ENCODE results near the gene SERBP1.

SERBP1 gene

DNA sequence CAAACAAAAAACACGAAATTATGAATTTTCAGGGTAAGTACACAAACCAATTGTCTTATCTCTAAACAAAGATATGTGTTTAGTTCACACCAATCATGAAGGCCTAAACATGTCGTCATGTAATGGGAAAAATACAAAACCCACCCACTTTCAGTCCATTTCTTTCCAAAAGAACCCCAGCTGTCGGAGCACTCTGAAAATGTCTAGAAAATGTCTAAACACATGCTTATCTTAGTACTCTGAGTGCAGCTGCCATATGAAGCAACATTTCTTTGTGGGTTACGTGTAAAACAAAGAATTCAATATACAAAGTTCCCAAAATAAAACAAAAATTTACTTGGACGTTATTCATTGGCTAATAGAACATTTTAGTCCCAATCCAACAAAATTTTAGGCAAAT lies 22.7 kb downstream of the SERBP1 start:
- no peak for DNase-seq (ENCODE audit: low read depth in 3 of 3)

DNA sequence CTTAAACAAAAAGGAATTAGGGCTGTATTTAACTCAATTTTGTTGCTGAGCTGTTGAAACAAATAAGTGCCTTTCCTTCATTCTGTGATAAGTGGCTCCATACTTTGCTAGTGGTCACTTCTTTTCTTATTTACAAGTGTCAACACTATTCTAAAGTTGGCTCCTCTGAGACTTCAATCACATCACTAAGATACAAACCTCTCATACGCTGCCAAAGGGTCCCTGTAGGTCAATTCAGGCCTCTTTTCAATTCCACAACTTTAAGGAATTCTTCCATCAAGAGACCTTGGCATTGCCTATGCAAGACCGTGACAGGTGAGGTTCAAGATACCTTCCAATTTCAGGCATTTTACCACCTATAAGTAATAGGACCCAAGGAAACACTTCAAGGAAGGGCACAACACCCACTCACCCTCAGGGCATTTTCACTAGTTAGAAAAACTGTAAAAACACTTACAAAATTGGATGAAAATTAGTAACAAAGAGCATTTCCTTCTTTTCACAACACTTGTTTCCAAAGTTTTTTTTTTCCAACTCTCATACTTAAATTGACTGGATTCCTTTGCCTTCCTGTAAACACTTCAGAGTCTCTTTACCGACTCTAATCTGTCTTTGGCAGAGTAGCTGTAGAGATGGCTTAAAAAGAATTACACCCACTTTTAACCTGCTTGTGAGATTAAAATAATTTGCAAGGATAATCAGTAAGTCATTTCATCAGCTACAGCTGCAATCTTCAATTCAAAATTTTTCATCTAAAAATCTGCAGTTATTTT lies 24.5 kb downstream of the SERBP1 start:
- no peak for DNase-seq (ENCODE audit: low read depth in 3 of 3)

DNA sequence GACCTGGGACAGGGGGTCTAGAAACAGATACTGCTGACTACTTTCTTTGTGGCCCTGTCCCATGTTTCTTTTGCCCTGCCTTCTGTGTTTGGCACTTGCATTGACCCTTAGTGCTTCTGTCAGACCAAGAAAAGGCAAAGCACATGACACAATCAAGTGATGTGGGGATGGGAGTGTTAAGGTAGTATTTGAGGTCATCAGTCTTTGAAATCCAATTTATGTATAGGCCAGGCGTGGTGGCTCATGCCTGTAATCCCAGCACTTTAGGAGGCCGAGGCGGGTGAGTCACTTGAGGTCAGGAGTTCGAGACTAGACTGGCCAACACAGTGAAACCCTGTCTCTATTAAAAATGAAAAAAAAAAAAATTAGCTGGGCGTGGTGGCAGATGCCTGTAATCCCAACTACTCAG lies 26.0 kb downstream of the SERBP1 start:
- no peak for DNase-seq (ENCODE audit: low read depth in 3 of 3)

DNA sequence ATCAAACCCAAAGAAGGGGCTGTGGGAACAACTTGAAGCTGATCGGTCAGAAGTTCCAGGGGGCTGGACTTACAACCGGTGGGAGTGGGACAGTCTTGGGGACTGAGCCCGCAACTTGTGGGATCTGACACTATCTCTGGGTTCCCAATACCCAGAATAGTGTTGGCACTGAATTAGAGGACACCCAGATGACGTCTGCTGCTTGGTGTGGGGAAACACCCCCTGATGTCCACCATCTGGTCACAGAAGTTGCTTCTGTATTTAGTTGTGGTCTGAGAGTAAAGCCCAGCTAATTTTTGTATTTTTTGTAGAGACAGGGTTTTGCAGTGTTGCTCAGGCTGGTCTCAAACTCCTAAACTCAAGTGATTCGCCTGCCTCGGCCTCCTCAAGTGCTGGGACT lies 28.8 kb downstream of the SERBP1 start:
- no peak for DNase-seq (ENCODE audit: low read depth in 3 of 3)

DNA sequence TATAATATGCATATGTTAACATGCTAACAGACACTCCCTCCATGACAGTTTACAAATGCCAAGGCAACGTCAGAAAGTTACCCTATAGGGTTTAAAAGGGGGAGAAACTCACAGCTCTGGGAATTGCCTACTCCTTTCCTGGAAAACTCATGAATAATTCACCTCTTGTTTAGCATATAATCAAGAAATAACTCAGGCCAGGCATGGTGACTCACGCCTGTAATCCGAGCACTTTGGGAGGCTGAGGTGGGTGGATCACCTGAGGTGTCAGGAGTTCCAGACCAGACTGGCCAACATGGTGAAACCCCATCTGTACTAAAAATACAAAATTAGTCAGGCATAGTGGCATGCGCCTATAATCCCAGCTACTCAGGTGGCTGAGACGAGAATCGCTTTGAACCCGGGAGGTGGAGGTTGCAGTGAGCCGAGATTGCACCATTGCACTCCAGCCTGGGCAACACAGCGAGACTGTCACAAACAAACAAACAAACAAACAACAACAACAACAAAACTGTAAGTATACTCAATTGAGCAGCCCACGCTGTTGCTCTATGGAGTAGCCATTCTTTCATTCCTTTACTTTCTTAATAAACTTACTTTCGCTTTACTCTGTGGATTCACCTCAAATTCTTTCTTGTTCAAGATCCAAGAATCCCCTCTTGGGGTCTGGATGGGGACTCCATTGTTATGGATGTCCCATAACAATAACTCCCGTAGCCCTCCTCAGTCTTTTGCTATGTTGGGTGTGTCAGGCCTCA lies 30.0 kb downstream of the SERBP1 start:
- DNase-seq (ENCODE audit: low read depth in 3 of 3), result peak; percentile 19 to 66 (median 31)

DNA sequence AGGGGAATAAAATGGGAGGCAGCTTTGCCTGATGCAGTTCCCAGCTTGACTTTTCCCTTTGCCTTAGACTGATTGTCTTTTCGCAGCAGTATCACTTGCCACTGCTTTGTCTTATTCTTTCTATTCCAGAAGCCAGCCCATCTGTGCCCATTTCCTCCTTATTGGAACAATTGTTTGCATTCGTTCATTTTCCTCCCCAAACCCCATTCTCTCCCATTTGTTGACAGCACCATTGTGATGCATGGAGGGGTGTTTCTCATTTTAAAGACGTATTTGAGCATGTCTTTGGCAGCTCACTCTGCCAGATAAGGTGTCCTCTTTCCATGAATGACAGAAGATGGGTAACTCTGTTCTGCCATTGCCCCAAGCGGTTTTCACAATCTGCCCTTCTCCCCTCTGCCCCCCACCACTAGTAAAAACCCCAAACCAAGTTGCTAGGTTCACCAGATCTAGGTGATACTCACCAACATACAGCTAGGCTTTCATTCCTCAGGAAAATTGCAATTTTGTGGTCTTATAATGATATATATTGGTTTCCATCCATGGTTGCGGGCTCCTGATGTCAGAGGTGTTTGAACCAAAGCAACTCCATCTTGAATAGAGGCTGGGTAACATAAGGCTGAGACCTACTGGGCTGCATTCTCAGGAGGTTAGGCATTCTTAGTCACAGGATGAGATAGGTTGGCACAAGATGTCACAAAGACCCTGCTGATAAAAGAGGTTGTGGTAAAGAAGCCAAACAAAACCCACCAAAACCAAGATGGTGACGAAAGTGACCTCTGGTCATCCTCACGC lies 30.8 kb downstream of the SERBP1 start:
- DNase-seq (ENCODE audit: low read depth in 3 of 3), result no peak

DNA sequence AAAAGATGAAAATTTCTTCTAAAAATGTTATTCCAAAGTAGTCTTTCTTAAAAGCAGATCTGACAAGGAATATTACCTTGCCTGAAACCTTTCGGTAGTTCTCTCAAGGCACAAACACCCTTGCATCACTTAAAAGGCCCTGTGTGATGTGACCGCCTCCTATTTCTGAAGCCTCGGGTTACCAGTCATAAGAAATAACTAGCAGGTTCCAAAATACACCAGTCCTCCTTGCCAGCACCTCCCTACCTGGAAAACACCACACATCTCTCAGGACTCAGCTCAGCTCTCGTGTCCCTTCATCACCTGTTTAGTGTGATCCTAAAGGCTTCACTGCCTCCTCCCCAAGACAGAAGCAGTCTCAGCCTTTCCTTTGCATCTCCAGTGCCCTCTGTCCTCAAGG lies 35.7 kb downstream of the SERBP1 start:
- DNase-seq (ENCODE audit: low read depth in 3 of 3), result no peak

DNA sequence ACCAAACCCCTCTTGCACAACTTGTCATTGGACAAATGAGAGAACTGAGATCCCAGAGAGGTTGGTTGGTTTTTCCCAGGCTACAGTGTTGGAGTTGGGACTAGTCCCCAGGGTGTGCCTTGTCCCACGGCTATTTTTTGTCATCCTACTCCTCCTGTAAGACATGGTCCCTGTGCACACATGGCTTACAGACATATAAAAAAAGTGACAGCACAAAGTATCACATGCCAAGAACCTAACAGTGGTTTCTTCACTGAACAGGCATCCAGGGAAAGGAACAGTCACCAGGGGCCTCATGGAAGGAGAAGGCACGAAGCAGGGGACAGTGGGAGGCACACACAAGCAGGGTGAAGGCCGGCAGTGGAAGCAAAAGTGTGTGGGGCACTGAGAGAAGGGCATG lies 36.5 kb downstream of the SERBP1 start:
- no peak for DNase-seq (ENCODE audit: low read depth in 3 of 3)

DNA sequence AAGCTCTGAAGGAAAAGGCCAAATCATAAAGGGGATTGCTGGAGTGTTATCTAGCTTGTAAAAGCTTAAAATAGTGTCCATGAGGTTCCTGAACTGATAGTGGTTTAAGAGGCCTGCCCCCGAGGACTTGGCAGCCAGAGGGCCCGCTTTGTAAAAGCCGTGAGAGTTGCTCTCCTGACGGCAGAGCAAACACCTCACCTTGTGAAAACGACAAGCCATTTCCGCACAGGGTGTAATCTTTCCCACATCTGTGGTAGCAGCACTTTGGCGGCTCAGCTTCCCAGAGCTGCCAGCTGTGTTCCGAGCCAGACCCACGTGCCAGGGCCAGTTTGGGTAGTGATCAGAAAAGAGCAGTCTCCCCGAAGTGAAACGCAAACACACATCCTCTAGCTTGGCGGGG lies 37.0 kb downstream of the SERBP1 start:
- no peak for DNase-seq (ENCODE audit: low read depth in 3 of 3)

DNA sequence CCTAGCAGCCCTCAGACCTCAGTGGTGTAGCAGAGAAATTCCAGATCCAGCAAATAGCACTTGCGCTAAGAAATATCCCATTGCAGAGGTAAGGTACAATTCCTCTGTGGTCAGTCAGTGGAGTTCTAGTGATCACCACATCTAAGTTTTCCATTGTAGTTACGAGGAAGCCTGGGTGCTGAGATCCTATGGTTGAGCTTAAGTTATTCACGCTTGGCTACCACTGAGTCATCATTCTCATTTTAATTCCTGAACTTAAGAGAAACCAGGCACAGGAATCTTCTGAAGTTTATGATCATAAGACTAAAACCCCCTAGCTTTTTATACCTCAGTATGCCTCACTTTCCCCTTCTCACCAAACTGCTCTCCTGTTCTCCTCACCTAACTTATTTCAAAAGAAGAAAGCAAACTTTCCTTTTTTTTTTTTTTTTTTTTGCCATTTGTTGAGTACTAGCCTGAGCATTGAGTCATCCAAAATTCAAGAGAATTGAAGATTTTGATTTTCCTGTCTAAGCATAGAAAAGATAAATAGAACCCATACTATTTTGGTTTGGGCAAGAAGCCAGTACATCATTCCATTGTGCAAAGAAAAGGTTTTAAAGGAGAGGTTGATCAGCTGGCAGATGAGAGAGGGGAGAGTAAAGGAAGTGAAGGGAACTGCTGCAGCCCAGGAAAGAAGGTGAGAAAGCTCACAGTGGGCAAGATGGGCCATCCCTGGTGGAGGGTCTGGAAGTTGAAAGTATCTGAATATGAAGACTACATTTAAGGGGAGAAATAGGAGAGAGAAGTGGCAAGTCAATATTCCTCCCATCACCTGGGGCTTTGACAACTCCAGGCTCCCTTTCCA lies 39.9 kb downstream of the SERBP1 start:
- DNase-seq (ENCODE audit: low read depth in 3 of 3), result no peak

DNA sequence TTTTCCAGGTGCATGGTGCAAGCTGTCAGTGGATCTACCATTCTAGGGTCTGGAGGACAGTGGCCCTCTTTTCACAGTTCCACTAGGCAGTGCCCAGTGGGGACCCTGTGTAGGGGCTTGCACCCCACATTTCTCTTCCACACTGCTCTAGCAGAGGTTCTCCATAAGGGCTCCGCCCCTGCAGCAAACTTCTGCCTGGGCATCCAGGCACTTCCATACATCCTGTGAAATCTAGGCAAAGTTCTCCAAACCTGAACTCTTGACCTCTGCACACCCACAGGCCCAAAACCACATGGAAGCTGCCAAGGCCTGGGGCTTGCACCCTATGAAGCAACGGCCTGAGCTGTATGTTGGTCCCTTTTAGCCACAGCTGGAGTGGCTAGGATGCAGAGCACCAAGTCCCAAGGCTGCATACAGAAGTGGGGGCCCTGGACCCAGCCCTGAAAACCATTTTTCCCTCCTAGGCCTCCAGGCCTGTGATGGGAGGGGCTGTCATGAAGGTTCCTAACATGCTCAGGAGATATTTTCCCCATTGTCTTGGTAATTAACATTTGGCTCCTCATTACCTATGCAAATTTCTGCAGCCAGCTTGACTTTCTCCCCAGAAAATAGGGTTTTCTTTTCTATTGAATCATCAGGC lies 46.1 kb downstream of the SERBP1 start:
- no peak for DNase-seq (ENCODE audit: low read depth in 3 of 3)

DNA sequence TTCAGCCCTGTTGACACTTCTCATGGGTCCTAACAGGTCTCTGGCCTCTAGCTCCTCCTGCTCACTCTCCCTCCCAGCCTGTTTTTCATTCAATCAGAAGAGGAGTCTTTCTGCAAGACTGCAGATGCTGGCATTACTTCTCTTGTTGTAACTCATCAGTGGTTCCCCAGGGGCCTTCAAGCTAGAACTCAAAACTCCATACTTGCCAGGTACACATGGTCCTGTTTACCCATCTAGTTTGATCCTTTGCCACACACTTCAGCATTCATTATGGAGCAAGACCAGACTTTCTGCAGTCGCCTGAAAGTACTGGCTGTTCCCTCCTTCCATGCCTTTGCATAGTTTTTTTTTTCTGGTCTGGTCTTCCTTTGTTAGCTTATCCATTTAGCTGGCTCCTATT lies 47.9 kb downstream of the SERBP1 start:
- DNase-seq (ENCODE audit: low read depth in 3 of 3), result no peak

DNA sequence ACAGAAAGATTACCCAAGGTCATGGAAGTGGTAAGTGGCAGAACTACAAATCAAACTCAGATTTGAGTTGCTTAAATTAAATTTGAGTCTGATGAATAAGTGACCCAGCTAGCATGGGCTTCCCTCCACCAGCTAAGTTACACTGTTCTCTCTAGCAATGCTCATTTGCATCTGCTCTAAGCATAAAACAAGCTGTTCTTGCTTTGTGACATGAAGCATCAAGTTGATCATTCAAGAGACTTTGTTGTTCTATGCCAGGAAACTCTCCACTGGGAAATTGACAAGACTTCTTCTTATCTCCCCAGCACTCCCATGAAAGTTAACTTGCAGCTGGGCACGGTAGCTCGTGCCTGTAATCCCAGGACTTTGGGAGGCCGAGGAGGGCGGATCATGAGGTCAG lies 49.0 kb downstream of the SERBP1 start:
- no peak for DNase-seq (ENCODE audit: low read depth in 3 of 3)

DNA sequence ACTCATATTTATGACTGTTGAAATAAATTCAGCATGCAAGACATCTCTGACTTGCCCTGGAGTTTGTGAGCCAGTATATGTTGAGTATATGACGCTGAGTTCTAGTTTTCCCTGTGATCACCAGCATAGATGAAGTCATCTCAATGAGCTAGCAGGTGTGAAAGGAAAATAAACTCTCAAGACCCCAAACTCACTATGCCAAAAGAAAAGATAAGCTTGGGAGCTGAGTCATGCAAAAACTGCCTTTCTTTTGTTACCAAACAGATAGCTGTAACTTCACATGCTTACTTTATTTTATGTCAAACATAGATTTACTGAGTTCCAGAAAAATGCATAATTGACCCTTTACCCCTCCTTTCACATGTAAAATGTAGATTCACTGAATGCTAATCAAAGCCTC lies 52.9 kb downstream of the SERBP1 start:
- DNase-seq (ENCODE audit: low read depth in 3 of 3), result no peak

DNA sequence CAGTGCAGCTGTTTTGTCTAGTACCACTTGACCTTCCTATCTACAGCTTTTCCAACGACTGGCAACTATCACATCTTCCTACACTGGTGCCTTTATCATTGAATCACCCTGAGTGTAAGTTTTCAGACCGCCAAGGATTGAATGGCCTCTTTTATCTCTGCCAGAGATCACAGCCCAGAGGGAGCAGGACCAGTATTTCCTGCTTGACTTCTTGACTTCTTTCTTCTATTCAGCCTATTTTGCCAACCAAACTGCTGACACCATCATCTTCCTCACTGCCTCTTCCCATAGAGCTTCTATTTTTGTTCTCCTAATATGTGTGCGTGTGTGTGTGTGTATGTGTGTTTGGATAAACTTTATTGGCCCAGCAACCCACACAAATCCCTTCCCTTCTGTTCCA lies 53.8 kb downstream of the SERBP1 start:
- DNase-seq (ENCODE audit: low read depth in 3 of 3), result no peak

DNA sequence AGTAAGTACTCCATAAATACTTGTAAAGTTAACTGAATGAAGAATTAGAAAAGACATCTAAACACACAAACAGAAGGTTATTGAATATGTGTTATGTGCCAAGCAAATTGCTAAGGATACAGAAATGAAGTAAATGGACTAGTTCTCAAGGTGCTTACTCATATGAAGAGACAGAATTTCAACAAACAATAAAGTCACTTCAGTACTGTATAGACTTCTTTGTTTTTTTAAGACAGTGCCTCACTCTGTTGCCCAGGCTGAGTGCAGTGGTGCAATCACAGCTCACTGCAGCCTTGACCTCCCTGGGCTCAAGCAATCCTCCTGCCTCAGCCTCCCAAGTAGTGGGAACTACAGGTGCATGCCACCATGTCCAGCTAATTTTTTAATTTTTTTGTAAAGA lies 57.3 kb downstream of the SERBP1 start:
- DNase-seq (ENCODE audit: low read depth in 3 of 3), result no peak

DNA sequence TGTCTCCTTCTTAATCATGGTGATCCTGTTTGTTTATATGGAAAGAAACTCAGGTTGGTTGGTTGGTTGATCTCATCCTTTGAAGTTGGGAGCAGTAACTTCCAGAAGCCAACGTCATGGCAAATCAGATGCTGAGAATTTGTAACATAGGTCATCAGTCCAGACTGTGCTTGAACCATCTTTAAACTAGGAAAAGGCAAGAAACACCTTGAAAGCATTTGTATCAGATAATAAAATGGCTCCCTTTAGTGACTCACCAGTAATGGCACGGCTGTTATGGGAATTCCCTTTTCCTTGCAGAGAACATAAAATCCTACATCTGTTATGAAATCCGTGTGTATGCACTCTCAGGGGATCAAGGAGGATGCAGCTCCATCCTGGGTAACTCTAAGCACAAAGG lies 58.1 kb downstream of the SERBP1 start:
- no peak for DNase-seq (ENCODE audit: low read depth in 3 of 3)

DNA sequence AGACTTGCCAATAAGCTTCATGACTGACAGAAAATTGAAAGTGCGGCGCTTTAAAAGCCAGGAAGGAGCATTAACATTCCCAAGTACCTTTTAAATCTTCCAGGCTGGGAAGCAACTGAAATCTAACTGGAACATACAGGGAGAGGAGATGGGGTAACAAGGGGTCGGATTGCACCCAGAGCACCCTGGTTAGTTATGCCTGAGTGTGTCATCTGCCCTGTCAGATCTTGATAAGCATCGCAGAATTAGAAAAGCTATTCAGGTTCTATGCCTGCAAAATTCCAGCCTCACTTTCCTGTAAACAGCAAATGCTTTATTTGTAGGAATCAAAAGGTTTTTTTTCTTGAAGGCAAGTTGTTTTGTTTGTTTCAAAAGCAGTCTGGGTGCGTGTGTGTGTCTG lies 58.5 kb downstream of the SERBP1 start:
- no peak for DNase-seq (ENCODE audit: low read depth in 3 of 3)

DNA sequence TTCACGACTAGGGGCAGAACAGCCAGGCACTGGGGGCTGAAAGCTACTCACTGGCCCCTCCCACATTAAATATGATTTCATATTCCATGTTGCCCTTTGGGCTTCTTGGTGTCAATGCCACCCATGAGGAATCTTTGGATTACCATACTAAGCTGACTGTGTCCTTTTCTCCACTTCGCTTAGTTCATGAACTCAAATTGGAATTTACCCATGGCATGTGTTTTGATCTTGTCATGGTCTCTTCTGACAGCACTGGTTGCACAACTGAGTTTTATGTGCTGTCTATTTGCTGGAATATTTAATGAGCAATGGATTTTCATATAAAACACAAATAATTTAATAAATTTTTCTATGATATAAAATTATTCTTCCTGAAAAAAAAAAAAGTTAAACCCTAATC lies 59.2 kb downstream of the SERBP1 start:
- DNase-seq (ENCODE audit: low read depth in 3 of 3), result no peak

DNA sequence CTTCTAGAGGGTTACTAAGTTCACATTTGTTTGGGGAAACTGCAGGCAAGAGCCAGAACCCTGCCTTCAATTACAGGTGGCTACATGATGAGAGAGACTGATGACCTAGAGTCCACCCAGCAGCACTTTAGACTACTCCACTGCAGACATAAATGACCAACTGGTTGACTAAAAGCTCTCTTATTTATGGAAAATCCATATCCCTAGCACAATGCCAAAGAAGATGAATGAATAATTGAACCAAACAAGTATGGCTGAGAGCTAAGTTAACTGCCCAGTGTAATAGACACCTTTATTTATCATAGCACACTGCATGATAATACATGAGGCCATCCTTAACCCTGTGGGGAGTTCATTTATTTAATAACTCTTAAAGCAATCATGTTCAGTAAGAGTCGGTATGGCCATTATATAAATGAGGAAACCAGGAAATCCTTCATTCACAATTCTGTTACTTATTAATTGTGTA lies 62.1 kb downstream of the SERBP1 start:
- no peak for DNase-seq (ENCODE audit: low read depth in 3 of 3)

Data from stimulated activated CD4-positive, alpha-beta T cell treated with anti-CD3 and anti-CD28 coated beads, TNF-alpha, amount 100 ng/mL, for 24 hours (primary cell).